Activated T-cell treated with anti-CD3 and anti-CD28 coated beads for 1 hour (primary cell): ENCODE data around the gene SH3PXD2A.

Experiments used
- DNase-seq: peaks from one replicate; pipeline ENCODE4 v3.0.0-alpha.2; 2020; ENCODE audit warnings: low read depth

Gene SH3PXD2A, protein sequence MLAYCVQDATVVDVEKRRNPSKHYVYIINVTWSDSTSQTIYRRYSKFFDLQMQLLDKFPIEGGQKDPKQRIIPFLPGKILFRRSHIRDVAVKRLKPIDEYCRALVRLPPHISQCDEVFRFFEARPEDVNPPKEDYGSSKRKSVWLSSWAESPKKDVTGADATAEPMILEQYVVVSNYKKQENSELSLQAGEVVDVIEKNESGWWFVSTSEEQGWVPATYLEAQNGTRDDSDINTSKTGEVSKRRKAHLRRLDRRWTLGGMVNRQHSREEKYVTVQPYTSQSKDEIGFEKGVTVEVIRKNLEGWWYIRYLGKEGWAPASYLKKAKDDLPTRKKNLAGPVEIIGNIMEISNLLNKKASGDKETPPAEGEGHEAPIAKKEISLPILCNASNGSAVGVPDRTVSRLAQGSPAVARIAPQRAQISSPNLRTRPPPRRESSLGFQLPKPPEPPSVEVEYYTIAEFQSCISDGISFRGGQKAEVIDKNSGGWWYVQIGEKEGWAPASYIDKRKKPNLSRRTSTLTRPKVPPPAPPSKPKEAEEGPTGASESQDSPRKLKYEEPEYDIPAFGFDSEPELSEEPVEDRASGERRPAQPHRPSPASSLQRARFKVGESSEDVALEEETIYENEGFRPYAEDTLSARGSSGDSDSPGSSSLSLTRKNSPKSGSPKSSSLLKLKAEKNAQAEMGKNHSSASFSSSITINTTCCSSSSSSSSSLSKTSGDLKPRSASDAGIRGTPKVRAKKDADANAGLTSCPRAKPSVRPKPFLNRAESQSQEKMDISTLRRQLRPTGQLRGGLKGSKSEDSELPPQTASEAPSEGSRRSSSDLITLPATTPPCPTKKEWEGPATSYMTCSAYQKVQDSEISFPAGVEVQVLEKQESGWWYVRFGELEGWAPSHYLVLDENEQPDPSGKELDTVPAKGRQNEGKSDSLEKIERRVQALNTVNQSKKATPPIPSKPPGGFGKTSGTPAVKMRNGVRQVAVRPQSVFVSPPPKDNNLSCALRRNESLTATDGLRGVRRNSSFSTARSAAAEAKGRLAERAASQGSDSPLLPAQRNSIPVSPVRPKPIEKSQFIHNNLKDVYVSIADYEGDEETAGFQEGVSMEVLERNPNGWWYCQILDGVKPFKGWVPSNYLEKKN

DNA sequence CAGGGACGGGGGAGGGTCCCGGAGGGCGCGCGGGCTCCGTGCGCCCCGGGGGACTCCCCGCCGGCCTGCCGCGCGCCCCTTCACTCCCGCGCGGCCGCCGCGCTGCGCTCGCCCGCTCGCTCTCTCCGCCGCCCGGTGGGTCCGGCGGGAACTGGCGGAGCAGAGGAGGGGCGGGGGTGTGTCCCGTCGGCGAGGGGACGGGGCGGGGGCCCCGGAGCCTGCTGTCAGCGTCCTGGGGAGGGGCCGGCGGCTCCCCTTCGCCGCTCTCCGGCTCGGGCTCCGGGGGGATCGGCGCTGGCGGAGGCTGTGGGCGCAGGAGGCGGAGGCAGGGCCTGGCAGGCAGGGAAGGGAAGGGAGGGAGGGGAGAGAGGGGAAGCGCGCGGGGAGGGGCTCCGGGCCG lies at the start of gene SH3PXD2A:
Gene SH3PXD2A, minus strand, starts transcription at position 153 of the 400 bp plus-strand sequence. CDS start 310 bp downstream, outside the sequence.
- no peak for DNase-seq

DNA sequence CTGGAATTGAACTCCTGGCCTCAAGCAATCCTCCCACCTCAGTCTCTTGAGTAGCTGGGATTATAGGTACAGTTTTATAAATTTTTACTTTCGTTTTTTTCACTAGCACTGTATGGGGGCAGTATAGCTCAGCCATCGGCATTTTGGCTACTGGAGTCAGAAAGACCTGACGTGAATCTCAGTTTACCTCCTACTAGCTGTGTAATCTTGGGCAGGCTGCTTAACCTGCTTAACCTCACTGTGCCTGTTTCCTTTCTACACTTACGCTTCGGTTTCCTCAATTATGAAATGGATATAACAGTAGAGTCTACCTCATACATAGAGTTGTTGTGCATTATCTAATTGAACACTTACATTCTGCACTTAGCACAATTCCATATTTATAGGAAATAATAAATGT lies 45.9 kb upstream of the SH3PXD2A start:
- no peak for DNase-seq

DNA sequence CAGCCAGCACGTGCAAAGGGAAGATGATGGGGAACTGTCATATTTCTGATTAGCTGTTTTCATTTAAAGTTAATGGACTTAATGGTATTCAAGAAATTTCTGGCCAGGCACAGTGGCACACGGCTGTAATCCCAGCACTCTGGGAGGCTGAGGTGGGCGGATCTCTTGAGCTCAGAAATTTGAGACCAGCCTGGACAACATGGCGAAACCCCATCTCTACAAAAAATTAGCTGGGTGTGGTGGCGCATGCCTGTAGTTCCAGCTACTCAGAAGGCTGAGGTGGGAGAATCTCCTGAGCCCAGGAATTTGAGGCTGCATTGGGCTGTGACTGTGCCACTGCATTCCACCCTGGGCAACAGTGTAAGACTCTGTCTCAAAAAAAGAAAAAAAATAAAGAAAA lies 43.9 kb upstream of the SH3PXD2A start:
- no peak for DNase-seq

DNA sequence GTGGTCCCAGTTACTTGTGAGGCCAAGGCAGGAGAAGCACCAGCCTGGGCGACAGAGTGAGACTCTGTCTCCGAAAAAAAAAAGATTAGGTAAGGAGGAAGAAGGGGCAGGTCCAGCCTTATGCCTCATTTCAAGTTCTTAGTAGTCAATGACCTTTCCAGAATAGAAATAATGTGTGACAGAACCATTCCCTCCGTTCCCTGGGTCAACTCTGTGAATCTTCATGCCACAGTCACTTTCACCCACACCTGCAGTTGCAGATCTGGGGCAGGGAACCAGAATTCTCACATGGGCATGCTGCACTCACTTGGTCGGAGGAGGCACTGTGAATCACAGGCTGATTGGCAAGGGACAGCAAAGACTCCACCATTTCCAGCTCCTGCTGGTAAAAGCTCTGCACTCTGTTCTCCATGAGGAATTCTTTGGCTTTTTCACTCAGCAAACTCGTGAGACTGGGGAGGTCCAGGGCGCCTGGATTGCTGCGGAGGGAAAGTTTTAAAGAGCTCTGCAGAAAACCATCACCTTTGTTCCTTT lies 41.9 kb upstream of the SH3PXD2A start:
- no peak for DNase-seq

DNA sequence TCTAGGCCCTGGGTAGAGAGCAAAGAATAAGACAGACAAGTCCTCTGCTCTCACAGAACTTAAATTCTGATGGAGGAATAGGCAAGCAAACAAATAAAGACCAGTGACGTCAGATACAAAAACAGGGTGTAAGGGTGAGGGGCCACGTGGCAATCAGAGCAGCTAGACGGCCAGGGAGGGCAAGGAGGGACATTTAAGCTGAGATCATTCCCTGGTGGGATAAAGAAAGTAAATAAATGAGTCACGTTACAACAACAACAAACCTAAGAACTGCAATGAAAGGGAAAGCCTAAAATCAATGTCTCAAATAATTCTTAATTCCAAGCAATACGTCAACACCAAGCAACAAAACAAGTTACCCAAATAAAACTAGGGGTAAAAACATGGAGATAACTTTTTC lies 40.8 kb upstream of the SH3PXD2A start:
- DNase-seq, result no peak

DNA sequence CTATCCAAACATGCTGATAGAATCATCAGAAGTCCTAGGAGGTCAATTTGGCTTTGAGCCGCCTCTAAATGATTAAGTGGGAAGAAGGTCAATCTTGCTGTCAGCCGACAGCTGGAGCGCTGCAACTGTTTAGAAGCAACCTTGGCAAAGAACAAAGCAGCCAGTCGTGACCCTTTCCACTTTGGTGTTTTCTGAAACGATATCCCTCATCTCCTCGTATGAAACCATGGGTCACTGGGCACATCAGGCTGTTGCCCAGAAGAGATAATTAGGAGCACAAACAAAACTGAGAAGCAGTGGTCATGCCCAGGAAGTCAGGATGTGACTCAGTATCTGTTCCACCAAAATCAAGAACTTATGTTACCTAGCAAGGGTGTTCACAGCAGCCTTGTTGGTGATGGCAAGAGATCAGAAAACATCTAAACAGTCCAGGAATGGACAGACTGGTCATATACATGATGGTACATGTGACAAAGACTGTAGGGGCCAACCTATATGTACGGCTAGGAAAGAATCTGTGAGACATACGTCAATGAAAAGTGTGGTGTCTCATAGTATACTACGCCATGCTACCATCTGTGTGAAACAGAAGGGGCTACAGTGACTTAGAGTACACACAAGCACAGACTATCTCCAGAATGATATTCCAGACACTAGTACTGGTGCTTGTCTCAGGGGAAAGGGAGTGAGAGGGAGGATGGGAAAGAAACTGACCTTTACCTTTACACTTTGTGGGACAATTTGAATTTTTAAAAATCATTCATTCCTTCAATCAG lies 40.2 kb upstream of the SH3PXD2A start:
- DNase-seq, result no peak

DNA sequence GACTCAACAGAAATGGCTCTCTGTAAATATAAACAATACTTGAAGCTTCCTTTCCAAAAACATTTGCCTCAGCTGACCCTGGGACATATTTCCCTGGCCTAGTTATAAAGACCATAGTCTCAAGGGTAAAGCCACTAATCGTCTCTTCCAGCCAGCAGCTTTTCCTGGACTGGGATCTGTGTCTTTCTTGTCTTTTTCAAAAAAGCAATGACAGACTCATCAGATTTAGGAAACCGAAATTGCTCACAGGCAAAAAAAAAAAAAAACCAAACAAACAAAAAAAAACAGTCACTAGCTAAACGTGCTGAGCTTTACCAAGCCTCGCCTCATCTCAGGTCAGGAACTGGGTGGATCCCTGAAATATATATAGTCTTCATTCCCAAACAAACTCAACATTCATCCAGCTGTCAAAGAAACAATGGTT lies 39.1 kb upstream of the SH3PXD2A start:
- DNase-seq, result no peak

DNA sequence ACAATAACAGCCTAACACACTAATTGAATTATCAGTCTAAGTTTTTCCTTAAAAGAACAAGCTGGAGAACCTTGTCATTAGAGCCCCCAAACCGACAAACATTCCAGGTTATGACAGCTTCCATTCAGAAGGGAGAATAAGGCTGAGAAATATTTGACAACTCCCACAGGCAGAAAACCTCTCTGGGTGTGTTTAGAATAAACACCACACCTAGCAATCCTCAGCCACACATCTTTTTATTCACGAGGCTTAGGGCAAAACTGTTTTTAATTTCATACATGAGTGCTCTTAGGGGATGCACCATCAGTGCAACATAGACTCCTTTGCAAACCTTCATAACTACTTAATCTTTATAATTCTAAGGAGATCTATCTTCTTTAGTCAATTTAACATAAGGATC lies 38.4 kb upstream of the SH3PXD2A start:
- DNase-seq, result no peak

DNA sequence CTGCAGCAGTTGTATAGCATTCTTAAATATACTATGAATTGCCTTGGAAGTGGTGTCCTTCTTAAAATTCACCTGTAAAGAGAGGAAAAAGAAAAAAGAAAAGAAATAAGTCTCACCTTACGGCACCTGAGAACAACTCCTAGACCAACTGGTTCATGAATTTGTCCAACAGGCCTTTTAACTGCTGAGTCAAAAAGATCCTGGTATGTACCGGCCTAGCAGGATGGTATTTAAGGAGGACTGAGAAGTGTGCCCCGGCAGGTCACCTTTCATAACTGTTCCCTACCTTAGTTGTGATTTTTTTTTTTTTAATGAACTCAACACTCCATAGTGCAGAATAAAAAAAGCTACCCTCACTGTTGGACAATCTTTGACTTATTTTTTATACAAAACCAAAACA lies 36.8 kb upstream of the SH3PXD2A start:
- no peak for DNase-seq

DNA sequence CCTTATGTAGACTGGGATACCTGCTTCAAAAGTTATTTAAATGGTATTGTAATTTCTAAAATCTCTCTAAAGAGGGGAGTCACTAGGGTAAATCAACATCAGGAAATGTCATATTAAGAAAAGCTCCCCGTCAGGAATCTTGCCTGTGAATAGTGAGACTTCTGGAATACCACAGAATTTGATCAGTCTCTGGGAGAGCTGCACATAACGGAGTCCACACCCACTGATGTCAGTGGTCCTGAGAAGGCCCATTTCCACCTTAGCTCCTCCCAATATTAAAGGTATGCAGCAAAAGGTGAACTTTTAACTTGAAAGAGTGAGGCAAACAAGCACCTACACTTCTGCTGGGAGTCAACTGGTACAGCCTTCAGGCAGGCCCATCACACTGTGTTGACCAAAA lies 35.3 kb upstream of the SH3PXD2A start:
- no peak for DNase-seq

DNA sequence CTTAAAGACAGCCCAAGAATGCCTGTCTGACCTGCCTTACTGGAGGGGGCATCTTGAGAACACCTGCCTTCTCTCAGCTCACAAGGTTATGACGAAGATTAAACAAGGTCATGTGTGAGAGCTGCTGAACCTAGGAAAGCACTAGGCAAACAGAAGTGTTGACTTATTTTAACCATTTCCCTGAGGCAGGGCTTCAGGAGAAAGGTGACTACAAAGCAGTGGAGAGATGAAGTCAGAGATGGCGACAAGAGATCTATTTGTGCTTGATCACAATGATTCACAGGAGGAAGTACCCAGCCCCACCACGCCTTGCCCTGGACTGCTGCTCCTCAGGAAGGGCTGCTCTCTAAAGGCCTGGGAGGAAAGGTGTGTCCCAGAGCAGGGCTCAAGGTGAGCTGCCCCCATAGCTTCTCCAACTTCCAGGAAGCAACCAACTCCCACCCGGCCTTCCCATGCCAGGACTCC lies 34.9 kb upstream of the SH3PXD2A start:
- DNase-seq, result no peak

DNA sequence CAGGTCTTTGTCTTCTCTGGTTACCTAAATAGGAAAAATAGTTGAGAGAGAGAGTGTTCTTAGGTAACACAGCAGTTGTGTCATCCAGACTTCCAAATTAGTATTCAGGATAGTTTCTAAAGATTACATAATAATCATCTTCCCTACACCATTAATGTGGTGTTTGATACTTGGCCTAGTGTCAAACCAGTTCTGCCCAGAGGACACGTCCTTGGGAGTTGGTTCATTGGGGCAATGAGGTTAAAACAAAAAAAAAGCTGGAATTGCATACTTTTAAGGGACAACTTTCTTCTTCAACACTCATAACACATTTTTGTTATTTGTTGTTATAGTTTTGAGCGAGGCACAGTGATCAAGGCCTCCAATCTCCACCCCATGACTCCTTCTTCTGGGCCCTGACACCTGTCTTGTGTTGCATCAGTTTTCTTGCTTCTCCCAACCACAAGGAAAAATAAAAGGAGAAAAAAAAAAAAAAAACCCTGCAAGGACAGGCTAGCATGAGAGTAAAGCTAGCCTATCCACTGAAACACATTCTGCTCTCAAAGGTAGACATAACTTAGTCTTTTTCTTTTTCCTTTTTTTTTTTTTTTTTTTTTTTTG lies 33.8 kb upstream of the SH3PXD2A start:
- no peak for DNase-seq

DNA sequence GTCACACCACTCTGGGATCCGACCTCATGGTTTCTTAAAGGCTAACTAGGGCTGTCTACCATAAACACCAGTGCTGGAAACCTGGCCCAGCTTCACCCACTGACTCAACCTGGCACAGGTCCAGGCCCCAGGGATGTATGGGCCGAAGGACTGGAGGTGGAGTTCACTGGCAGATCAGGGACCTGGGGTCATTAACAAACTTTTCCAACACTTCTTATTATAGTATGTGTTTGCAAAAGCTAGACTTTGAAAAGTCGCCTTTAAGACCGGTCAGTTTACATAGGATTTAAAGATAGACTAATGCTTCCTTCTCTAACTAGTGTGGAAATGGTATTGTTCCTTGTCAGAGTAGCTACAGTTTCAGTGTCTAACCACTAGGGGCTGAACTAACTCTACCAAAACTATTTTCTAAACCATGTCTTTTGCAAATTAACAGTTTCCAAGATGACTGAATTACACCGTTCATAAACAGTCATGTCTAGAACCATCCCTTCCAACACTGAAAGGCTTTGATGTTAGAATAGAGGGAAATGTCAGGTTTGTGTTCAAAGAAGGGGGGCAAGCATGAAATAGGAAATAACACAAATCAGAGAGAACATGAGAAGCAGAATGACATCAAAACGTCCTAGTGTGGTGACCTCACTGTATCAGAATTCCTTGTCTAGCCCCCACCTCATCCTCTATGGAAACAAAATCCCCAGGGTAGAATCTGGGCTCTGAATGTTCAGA lies 32.9 kb upstream of the SH3PXD2A start:
- no peak for DNase-seq

DNA sequence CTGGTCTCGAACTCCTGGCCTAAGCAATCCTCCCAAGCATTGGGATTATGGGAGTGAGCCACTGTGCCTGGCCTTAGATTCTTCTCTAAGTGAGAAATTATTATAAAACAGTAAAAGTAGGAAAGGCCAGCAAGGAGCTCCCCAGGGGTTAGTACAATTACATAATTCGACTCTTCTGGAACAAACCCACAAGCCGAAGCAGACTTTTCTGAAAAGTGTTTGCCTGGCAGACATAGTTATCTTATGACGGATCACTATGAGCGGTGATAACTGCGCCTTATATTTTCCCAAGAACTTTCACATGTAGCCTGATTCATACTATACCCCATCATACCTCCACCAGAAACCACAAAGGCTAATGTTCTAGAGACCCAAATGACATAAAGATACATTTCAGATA lies 30.2 kb upstream of the SH3PXD2A start:
- no peak for DNase-seq

DNA sequence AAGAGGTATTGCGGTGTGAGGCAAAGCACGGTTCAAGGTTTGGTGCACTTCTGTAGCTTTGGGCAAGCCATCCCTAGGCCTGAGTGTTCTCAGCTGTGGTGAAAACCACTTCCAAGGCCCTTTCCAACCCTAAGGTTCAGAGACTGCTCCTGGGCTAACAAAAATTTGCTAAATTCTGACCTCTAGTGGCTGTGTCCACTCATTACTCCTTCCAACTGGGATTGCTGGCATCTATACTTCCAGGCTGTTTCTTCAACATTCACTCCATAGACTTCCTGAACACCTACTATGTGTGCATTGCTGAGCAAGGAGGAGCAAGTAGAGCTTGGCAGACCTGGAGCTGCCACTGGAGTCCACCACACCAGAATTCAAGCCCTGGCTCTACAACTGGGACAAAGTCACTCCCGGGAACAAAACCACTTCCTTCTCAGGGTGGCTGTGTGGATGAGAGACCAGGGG lies 29.3 kb upstream of the SH3PXD2A start:
- DNase-seq, result no peak

DNA sequence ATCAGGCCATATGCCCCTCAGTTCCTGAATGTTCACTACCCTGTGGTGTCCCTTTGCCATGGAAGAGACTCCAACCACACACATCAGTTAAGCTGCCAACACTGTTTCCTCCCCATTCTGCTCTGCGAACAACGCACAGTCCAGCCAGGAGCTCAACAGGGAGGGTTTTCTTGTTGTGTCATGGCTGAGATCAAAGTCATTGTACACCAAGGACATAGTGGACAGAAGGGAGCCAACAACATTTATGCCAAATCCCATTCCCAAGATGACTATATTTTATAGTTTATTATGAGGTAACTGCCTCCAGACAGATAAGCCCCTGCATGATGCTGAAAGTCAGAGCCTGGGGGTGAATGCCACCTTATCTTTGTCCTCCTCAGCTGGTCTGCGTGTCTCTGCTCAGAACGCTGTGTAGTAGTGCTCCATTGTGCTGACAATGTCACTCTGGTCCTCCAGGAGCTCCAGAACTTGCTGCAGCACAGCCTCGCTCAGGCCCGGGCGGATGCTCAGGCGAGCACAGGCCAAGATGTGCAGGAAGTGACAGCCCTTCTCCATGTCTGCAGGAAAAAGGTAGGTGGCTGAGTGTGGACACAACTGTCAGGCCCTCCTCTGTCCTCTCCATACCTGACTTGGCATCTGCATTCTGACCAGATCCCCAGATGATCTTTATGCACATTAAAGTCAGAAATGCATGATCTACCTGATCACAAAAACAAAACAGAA lies 27.1 kb upstream of the SH3PXD2A start:
- DNase-seq, result no peak

DNA sequence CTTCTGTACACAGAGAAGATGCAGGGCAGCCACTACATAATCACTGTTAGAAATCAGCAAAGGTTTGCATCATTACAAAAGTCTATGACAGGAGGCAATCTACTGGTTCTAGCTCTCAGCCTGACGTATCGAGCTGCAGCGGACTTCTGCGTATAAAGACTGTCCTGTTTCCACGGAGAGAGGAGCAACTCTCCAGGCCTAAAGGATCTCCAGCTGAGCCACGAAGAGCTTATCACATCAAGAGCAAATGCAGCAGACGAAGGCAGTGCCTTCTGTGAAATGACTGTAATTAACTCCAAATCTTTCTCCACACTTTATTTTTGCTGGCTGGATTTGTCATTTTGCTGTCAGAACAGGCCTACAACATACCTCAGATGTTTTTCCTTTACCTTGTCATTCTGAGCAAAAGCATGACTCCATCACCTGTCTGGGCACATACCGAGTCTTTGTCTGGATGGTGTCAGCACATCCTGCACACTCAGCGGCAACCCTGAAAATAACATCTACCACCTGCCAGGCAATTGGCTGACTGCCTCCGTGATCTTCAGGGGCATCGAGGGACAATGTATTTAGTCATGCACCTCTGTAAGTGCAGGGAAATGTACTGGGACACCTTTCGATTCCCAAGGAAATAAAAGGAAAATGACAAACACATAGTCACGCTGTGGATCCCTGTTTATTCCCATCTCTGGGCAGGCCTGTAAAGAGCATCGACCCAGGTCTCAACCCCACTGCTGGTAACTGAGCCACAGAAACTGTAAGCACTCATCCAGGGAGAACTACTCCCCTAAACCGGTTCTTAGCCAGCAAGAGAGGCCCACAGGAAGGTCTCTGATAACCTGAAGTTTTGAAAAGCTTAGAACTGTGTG lies 26.3 kb upstream of the SH3PXD2A start:
- no peak for DNase-seq

DNA sequence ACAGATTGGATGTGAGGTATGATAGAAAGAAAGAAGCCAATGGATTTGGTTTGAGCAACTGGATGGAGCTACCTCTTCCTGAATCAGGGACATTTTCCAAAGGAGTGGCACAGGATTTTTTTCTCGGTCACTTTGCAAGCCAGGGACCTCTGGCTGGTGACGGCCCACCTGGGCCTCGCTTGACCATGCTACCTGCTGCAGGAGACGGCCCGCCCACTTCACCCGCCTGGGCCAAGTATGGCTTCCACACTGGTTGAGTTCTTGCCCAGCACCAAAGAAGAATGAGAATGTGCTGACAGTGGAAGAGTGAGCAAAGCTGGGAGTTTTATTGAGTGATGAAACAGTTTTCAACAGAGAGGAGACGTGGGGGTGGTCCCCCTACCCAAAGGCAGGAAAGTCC lies 24.5 kb upstream of the SH3PXD2A start:
- DNase-seq, result no peak

DNA sequence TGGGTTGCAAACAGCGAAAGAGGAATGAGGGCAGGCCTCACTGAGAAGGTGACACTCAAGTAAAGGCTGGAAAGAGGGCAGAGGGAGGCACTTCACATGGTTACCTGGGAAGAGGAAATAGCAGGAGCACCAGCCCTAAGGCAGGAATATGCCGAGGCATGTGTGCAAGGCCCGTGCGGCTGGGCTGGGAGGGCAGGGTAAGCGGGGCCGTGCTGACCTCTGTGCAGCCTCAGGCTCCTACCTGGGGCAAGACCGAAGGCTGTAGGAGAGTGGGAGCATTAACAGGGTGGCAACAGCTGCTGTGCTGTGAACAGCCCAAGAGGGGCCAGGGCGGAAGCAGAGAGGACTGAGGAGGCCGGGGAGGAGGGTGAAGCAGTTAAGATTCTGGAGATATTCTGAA lies 24.0 kb upstream of the SH3PXD2A start:
- no peak for DNase-seq
